Kidney (tissue), 14 donors: ENCODE measurements around the gene TNFRSF8. TPM values are rescaled to one million over a fixed set of nuclear protein-coding genes. Genes with fewer than 3 reads are reported as not detected.

Experiments used
- DNase-seq, 5 donors: peaks; one replicate each; pipeline ENCODE4 v3.0.0-alpha.2; 2013 to 2020
- FAIRE-seq: peaks from 2 replicates; lab custom pipeline; 2012; peaks lifted over from hg19 to GRCh38; lab: Jason Lieb, UNC
- H3K27ac ChIP-seq, 2 donors: one replicate each; pipeline ENCODE4 v1.7.0; 2013; ENCODE audit warnings: low read depth in 2 of 2, low read length in 2 of 2, inconsistent platforms in 1 of 2
- H3K27me3 ChIP-seq: one replicate; pipeline ENCODE4 v1.7.1; 2013; ENCODE audit warnings: low read length, inconsistent platforms; ENCODE audit not compliant: control insufficient read depth, insufficient read depth
- H3K36me3 ChIP-seq, 3 donors: one replicate each; pipeline versions ENCODE4 v1.7.0 to v1.7.1; 2013; ENCODE audit warnings: low read length in 3 of 3, control low read depth in 1 of 3, inconsistent platforms in 1 of 3; ENCODE audit not compliant: insufficient read depth in 3 of 3, control insufficient read depth in 2 of 3
- H3K4me1 ChIP-seq, 3 donors: one replicate each; pipeline versions ENCODE4 v1.7.0 to v1.7.1; 2013; ENCODE audit warnings: low read length in 3 of 3, inconsistent platforms in 1 of 3, low read depth in 1 of 3; ENCODE audit not compliant: control insufficient read depth in 2 of 3, insufficient read depth in 2 of 3
- H3K4me3 ChIP-seq, 3 donors: one replicate each; pipeline versions ENCODE4 v1.7.0 to v1.8.1; 2013; ENCODE audit warnings: low read length in 3 of 3, control low read depth in 1 of 3, inconsistent platforms in 1 of 3
- H3K9ac ChIP-seq, 3 donors: one replicate each; pipeline versions ENCODE4 v1.7.0 to v1.7.1; 2013; ENCODE audit warnings: low read length in 3 of 3, control low read depth in 1 of 3, inconsistent platforms in 1 of 3
- H3K9me3 ChIP-seq, 3 donors: one replicate each; pipeline versions ENCODE4 v1.7.0 to v1.7.1; 2013; ENCODE audit warnings: low read length in 3 of 3, control low read depth in 1 of 3, inconsistent platforms in 1 of 3; ENCODE audit not compliant: control insufficient read depth in 2 of 3, insufficient read depth in 1 of 3
- CTCF ChIP-seq: IDR thresholded peaks from 3 replicates; pipeline ENCODE4 v1.5.1; 2012; ENCODE audit warnings: mild to moderate bottlenecking, moderate library complexity, borderline replicate concordance; ENCODE audit not compliant: insufficient read depth; ENCODE audit errors: extremely low read depth
- intact Hi-C: fragments of 100-400 bp; cut with DNase I; formaldehyde crosslinking; loops from one replicate; pipeline ENCODE4 v1.11.1; 2022
- polyA plus RNA-seq: library from polyadenylated mRNA; stranded (reverse); fragments of 350-450 nt; fragmentation: Illumina TruSeq; extraction: RNeasy Lipid Tissue Mini Kit (QIAGEN cat#74804); gene quantifications from one replicate; pipeline ENCODE4 v1.2.3, GENCODE V29; 2014; ENCODE audit warnings: low read depth, low replicate concordance; ENCODE audit not compliant: insufficient read depth
- total RNA-seq: library from RNA; stranded (reverse); fragmentation: NEBNext Ultra II Directional; extraction: Animal tissue kit (Norgen Biotek cat#: 25700); gene quantifications from one replicate; pipeline ENCODE4 v1.2.1, GENCODE V29; 2021
- donor health status: control.
- donor health status: control.
- donor health status: control.
- donor health status: control.
- donor health status: control.
- donor health status: DM: yes; HTN: yes; CAD: no.
- donor health status: Normal renal cell carcinoma (clear cell type).

Gene TNFRSF8
- total and polyA plus RNA-seq, 2 donors from 2014 or later: 0.94 to 0.97 TPM

GRCh38 chr1:12180315-12180714 is 117.2 kb downstream of the TNFRSF8 start:
- DNase-seq: no peak
- H3K4me1 ChIP-seq: peaks cover 0 to 31% (median 0%) of the 10 kb centered on the region in 3 donors
- H3K36me3 ChIP-seq: no peaks in the 10 kb centered on the region
- TF ChIP-seq CTCF: no peak
- intact Hi-C loops: no loop called here
- no peak overlapping the region for H3K4me3 ChIP-seq
- H3K9me3 ChIP-seq: no peaks in the 10 kb centered on the region
- no peak for FAIRE-seq
- H3K27ac ChIP-seq: peak overlapping the region in 1 of 2 donors; percentile 53
- no peaks in the 10 kb centered on the region for H3K27me3 ChIP-seq
- H3K9ac ChIP-seq: no peak overlapping the region

DNA sequence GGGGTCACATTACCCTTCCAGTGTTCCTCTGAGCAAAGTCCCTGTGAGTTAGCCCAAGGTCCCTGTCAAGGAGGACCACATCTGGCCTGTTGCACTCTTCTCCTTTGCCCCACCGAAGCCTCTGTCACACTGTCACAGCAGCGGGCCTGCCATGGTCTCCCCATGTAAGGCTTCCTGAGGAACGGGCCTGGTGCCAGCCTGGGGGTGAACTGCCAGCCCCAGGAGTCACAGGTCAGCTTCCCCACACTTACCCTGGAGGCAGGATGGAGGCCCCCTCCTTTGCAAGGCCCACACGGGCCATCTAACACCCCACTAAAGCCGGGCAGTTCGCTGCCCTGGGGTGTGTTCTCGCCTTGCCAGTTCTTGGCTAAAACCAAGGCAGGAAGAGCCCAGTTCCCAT is 117.8 kb downstream of the TNFRSF8 start:
- no peak overlapping the region for H3K9ac ChIP-seq
- no peaks in the 10 kb centered on the region for H3K36me3 ChIP-seq
- H3K9me3 ChIP-seq: no peaks in the 10 kb centered on the region
- intact Hi-C loops: no loop called here
- no peak for TF ChIP-seq CTCF
- H3K4me1 ChIP-seq: peaks cover 0 to 33% (median 0%) of the 10 kb centered on the region in 3 donors
- DNase-seq: no peak
- no peak for FAIRE-seq
- H3K27ac ChIP-seq: peak overlapping the region in 1 of 2 donors; percentile 53
- no peak overlapping the region for H3K4me3 ChIP-seq
- H3K27me3 ChIP-seq: no peaks in the 10 kb centered on the region

- DNase-seq: no peak
- Histone ChIP-seq H3K36me3 (no peaks in the 10 kb centered on the region), H3K4me3 (no peak overlapping the region), H3K27me3 (no peaks in the 10 kb centered on the region), H3K27ac (no peak overlapping the region), H3K9me3 (no peaks in the 10 kb centered on the region), H3K4me1 (peaks cover 0 to 39% (median 0%) of the 10 kb centered on the region in 3 donors), H3K9ac (no peak overlapping the region)
- TF ChIP-seq CTCF: no peak
- no peak for FAIRE-seq
- intact Hi-C loops: no loop called here
These were observed 118.5 kb downstream of the TNFRSF8 start for GRCh38 chr1:12181568-12181967.
